K562 (cell line): ENCODE measurements around the gene COL11A2. TPM values are rescaled to one million over a fixed set of nuclear protein-coding genes. Genes with fewer than 3 reads are reported as not detected.

Experiments used
- ATAC-seq: fragments of 200-7000 bp; cut with Tn5 transposase; 3 replicates; pipeline ENCODE4 v1.9.1; 2020; ENCODE audit warnings: moderate library complexity
- BruUV-seq: library from RNA; stranded (reverse); fragments of 400-500 nt; replicated peaks from 2 replicates; lab custom pipeline; 2021; lab: Mats Ljungman, UMichigan
- CTCF ChIA-PET: fragments of 300-600 bp; formaldehyde crosslinking; extraction: SDS; loops from one replicate; lab custom pipeline; 2021; ENCODE audit warnings: low intra/inter-chr PET ratio; lab: Yijun Ruan, JAX
- POLR2A ChIA-PET: fragments of 300-600, 350-650 bp; sonication (Branson Sonifier 250); formaldehyde crosslinking; extraction: SDS; loops from one replicate; lab custom pipeline; 2021; ENCODE audit warnings: antibody characterized with exemption, inconsistent platforms; lab: Yijun Ruan, JAX
- DNase-seq, 4 experiments: peaks; one replicate each; pipeline versions ENCODE4 v3.0.0 to v3.0.0-alpha.2; 2011 to 2018; ENCODE audit warnings: low spot score in 3 of 4, mixed read lengths in 3 of 4; ENCODE audit errors: extremely low read depth in 1 of 4
- FAIRE-seq: peaks from 2 replicates; lab custom pipeline; 2011; peaks lifted over from hg19 to GRCh38; lab: Jason Lieb, UNC
- H2AFZ ChIP-seq: 2 replicates; pipeline ENCODE4 v1.6.0; 2011; ENCODE audit warnings: low read depth, low read length, control low read depth, inconsistent platforms
- H3K27ac ChIP-seq: fragments of 200-600 bp; 3 replicates; pipeline ENCODE4 v1.8.0; 2011; ENCODE audit warnings: low read depth, mild to moderate bottlenecking, control low read depth, inconsistent platforms, low read length, moderate library complexity, mixed read lengths; ENCODE audit errors: extremely low read depth
- H3K27me3 ChIP-seq, 2 experiments: fragments of 300-600 bp in 1 of 2; 2 replicates in 1 of 2; 3 replicates in 1 of 2; pipeline versions ENCODE4 v1.6.0 to v1.8.0; 2011; ENCODE audit warnings: inconsistent platforms in 2 of 2, low read length in 2 of 2, mild to moderate bottlenecking in 1 of 2, mixed read lengths in 1 of 2, moderate library complexity in 1 of 2; ENCODE audit not compliant: control insufficient read depth in 2 of 2, insufficient read depth in 2 of 2
- H3K36me3 ChIP-seq: fragments of 300-600 bp; 3 replicates; pipeline ENCODE4 v1.8.0; 2011; ENCODE audit warnings: mild to moderate bottlenecking, low read length, inconsistent platforms; ENCODE audit not compliant: control insufficient read depth, insufficient read depth
- H3K4me1 ChIP-seq, 2 experiments: fragments of 200-600 bp in 1 of 2; replicated peaks in 1 of 2; 2 replicates in 1 of 2; 3 replicates in 1 of 2; pipeline versions ENCODE4 v1.5.1 to v1.8.0; 2011; ENCODE audit warnings: inconsistent platforms in 2 of 2, low read length in 2 of 2, mild to moderate bottlenecking in 1 of 2, mixed read lengths in 1 of 2, moderate library complexity in 1 of 2; ENCODE audit not compliant: control insufficient read depth in 2 of 2, insufficient read depth in 2 of 2
- H3K4me2 ChIP-seq: 2 replicates; pipeline ENCODE4 v1.6.1; 2011; ENCODE audit warnings: low read length, control low read depth, inconsistent platforms, mixed read lengths; ENCODE audit not compliant: insufficient read depth
- H3K4me3 ChIP-seq: fragments of 200-600 bp; sonication (generic), shearing (Covaris generic); 2 replicates; pipeline ENCODE4 v1.5.1; 2016; ENCODE audit warnings: control low read depth, inconsistent platforms
- H3K79me2 ChIP-seq: fragments of 200-600 bp; 3 replicates; pipeline ENCODE4 v1.8.0; 2011; ENCODE audit warnings: low read length, inconsistent platforms; ENCODE audit not compliant: control insufficient read depth, insufficient read depth
- H3K9ac ChIP-seq, 2 experiments: 2 replicates each; pipeline versions ENCODE4 v1.6.0 to v1.6.1; 2011; ENCODE audit warnings: low read depth in 2 of 2, low read length in 2 of 2, control low read depth in 1 of 2, inconsistent platforms in 1 of 2, mild to moderate bottlenecking in 1 of 2, mixed read lengths in 1 of 2; ENCODE audit not compliant: insufficient read depth in 1 of 2
- H3K9me1 ChIP-seq: one replicate; pipeline ENCODE4 v1.6.0; 2011; ENCODE audit warnings: inconsistent platforms, mild to moderate bottlenecking, low read length, moderate library complexity; ENCODE audit not compliant: control insufficient read depth, insufficient read depth
- H3K9me3 ChIP-seq: replicated peaks from 2 replicates; pipeline ENCODE4 v1.5.1; 2011; ENCODE audit warnings: low read depth, low read length, inconsistent platforms; ENCODE audit not compliant: control insufficient read depth, insufficient read depth
- H4K20me1 ChIP-seq: replicated peaks from 2 replicates; pipeline ENCODE4 v1.6.1; 2011; ENCODE audit warnings: low read length, inconsistent platforms, mixed read lengths; ENCODE audit not compliant: control insufficient read depth, insufficient read depth
- BRF1 ChIP-seq: IDR thresholded peaks from 3 replicates; pipeline ENCODE4 v1.6.1; 2011; ENCODE audit warnings: borderline replicate concordance, mild to moderate bottlenecking; ENCODE audit not compliant: insufficient read length; ENCODE audit errors: extremely low read depth
- CBX8 ChIP-seq: fragments of 200-600 bp; sonication (generic); IDR thresholded peaks from 2 replicates; pipeline ENCODE4 v1.6.1; 2012; ENCODE audit warnings: borderline replicate concordance, mixed run types, low read depth, mild to moderate bottlenecking, moderate library complexity, mixed read lengths, low read length, control low read depth, inconsistent platforms; ENCODE audit not compliant: poor library complexity, severe bottlenecking; ENCODE audit errors: extremely low read depth
- HNRNPL ChIP-seq: fragments of 200-400 bp; formaldehyde crosslinking; IDR thresholded peaks from 2 replicates; pipeline ENCODE4 v1.6.1; 2017; ENCODE audit warnings: low read depth, mild to moderate bottlenecking, low read length
- KDM2B ChIP-seq: fragments of 250-450 bp; sonication (Bioruptor Pico); IDR thresholded peaks from 2 replicates; pipeline ENCODE4 v1.8.0; 2021; ENCODE audit warnings: mild to moderate bottlenecking, moderate library complexity
- NFRKB ChIP-seq: fragments of 450-650 bp; IDR thresholded peaks from 2 replicates; pipeline ENCODE4 v1.6.1; 2016; ENCODE audit warnings: low read depth
- SAFB ChIP-seq: fragments of 200-400 bp; formaldehyde crosslinking; IDR thresholded peaks from 2 replicates; pipeline ENCODE4 v1.6.1; 2017; ENCODE audit warnings: low read depth, low read length, borderline replicate concordance
- TAF15 ChIP-seq: fragments of 200-400 bp; formaldehyde crosslinking; IDR thresholded peaks from 2 replicates; pipeline ENCODE4 v1.6.1; 2017; ENCODE audit warnings: mild to moderate bottlenecking, low read depth, low read length, moderate library complexity
- ZNF134 ChIP-seq: fragments of 250-450 bp; sonication (Bioruptor Pico); conservative IDR thresholded peaks from 2 replicates; pipeline ENCODE4 v1.4.0; 2020
- ZNF764 ChIP-seq: fragments of 250-450 bp; sonication (Bioruptor Pico); IDR thresholded peaks from 2 replicates; pipeline ENCODE4 v1.4.0; 2020; ENCODE audit warnings: low read depth, mild to moderate bottlenecking, moderate library complexity
- WGBS: fragments of 100-300 bp; shearing (Covaris generic); methylation state at CpG from one replicate; pipeline ENCODE4 v1.1.6; 2016; ENCODE audit warnings: low coverage, mixed read lengths; ENCODE audit not compliant: insufficient coverage; ENCODE audit errors: missing lambda C conversion rate; 5-methylcytosine and 5-hydroxymethylcytosine counted together
- in situ Hi-C: fragments of 300-500 bp; cut with MboI; formaldehyde crosslinking; loops from 4 replicates; pipeline ENCODE4 v1.15.0; 2018; ENCODE audit warnings: inconsistent platforms, mixed read lengths
- intact Hi-C: fragments of 100-400 bp; cut with micrococcal nuclease; formaldehyde crosslinking; loops from 2 replicates; pipeline ENCODE4 v1.14.2; 2022
- polyA plus RNA-seq, 8 experiments: library from polyadenylated mRNA; depleted of rRNA in 4 of 8; stranded (reverse) in 5 of 8; unstranded in 3 of 8; fragments of >200 nt; fragmentation: Nextera tagmentation in 2 of 8; fragmentation: Illumina TruSeq in 1 of 8; extraction: Ambion mirVana in 2 of 8; extraction: Trizol in 1 of 8; gene quantifications; 2 replicates each; pipeline versions ENCODE4 v1.2.1 to v1.2.3, GENCODE V29; 2011 to 2014; ENCODE audit warnings: inconsistent platforms in 1 of 8, missing spikeins in 1 of 8
- total RNA-seq, 7 experiments: library from RNA; depleted of rRNA in 6 of 7; stranded (reverse); fragments of >200 nt in 6 of 7; fragmentation: Illumina TruSeq in 2 of 7; extraction: Trizol in 2 of 7; gene quantifications; 2 replicates each; pipeline versions ENCODE4 v1.2.1 to v1.2.3, GENCODE V29; 2011 to 2021; ENCODE audit warnings: low replicate concordance in 1 of 7
- TF ChIP-seq, protein P1 (sequence below): sonication (generic); formaldehyde crosslinking; IDR thresholded peaks from 2 replicates; pipeline ENCODE4 v1.8.0; 2022; ENCODE audit warnings: mild to moderate bottlenecking, missing genetic modification reagents
- TF ChIP-seq, protein P2 (sequence below): IDR thresholded peaks from 2 replicates; pipeline ENCODE4 v1.6.1; 2011; ENCODE audit warnings: borderline replicate concordance, low read depth, mild to moderate bottlenecking, moderate library complexity, low read length; ENCODE audit not compliant: insufficient read depth, poor library complexity, severe bottlenecking
- TF ChIP-seq, protein P3 (sequence below): fragments of 250-450 bp; sonication (Bioruptor Pico); IDR thresholded peaks from 2 replicates; pipeline ENCODE4 v1.9.0; 2021; ENCODE audit warnings: mild to moderate bottlenecking
- TF ChIP-seq, protein P4 (sequence below): sonication (generic); formaldehyde crosslinking; IDR thresholded peaks from 2 replicates; pipeline ENCODE4 v1.9.0; 2022; ENCODE audit warnings: mild to moderate bottlenecking, missing genetic modification reagents

COL11A2 gene
- total and polyA plus RNA-seq, 9 of the 15 experiments (the other 6 are each of a cell fraction or from before 2014, with no cell fraction given): 0.04 to 0.35 (median 0.09) TPM; not detected in 1

DNA sequence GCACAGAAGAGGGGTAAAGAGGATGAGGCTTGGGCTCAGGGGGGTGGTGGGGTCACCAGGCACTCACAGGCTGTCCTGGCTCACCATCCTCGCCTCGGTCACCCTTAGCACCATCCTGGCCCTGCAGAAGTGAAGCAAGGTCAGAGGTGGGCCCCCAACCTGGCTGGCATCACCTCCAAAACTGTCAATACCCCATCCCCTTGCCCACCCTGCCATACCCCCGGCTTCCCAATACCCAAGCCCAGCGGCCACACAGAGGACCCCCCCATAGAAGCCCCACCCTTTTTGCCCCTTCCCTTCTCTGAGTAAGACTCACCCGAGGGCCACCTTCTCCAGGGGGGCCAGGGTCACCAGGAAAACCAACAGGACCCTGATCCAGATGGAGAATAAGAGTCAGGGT, 23.6 kb downstream of the COL11A2 start:
- FAIRE-seq: no peak

DNA sequence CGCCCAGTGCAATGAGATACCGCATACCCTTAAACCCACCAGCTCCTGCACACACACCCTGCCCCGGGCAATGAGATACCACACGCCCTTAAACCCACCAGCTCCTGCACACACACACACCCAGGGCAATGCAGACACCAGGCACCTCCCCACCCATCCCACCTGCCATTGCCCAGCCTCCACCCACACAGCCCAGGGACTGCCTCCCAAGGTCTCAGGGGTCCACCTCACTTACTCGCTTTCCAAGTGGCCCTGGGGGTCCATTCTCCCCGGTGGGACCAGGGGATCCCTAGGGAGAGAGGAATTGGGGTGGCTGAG, 24.0 kb downstream of the COL11A2 start:
- WGBS: 3% methylated on average over 6 of the region's 6 CpGs
- intact Hi-C loops (no loop called here), in situ Hi-C loops (no loop called here)
- no TSS peak for BruUV-seq
- DNase-seq (no peak), FAIRE-seq (no peak), ATAC-seq (no peak)
- peaks cover 5 to 36% of the 10 kb centered on the region in 2 experiments; a peak in 3 of 5 replicates for H3K27me3 ChIP-seq
- H3K4me1 ChIP-seq: peaks cover 0 to 18% of the 10 kb centered on the region in 2 experiments; a peak in 1 of 5 replicates
- H4K20me1 ChIP-seq: peaks cover 4% of the 10 kb centered on the region; the same call in 1 of the 2 replicates
- no peak overlapping the region for H3K4me2 ChIP-seq
- CTCF ChIA-PET: no interaction called here
- no peak overlapping the region for H3K9ac ChIP-seq
- POLR2A ChIA-PET: no interaction called here
- TF ChIP-seq, protein P1, sequence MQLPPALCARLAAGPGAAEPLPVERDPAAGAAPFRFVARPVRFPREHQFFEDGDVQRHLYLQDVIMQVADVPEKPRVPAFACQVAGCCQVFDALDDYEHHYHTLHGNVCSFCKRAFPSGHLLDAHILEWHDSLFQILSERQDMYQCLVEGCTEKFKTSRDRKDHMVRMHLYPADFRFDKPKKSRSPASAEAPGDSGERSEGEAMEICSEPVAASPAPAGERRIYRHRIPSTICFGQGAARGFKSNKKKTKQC: no peak
- TF ChIP-seq ZNF134 (CRISPR knock-in tag): no peak
- TF ChIP-seq ZNF764 (CRISPR knock-in tag): no peak
- TF ChIP-seq SAFB: no peak
- TF ChIP-seq NFRKB: no peak
- TF ChIP-seq, protein P2, sequence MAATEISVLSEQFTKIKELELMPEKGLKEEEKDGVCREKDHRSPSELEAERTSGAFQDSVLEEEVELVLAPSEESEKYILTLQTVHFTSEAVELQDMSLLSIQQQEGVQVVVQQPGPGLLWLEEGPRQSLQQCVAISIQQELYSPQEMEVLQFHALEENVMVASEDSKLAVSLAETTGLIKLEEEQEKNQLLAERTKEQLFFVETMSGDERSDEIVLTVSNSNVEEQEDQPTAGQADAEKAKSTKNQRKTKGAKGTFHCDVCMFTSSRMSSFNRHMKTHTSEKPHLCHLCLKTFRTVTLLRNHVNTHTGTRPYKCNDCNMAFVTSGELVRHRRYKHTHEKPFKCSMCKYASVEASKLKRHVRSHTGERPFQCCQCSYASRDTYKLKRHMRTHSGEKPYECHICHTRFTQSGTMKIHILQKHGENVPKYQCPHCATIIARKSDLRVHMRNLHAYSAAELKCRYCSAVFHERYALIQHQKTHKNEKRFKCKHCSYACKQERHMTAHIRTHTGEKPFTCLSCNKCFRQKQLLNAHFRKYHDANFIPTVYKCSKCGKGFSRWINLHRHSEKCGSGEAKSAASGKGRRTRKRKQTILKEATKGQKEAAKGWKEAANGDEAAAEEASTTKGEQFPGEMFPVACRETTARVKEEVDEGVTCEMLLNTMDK: no peak
- TF ChIP-seq TAF15: no peak
- TF ChIP-seq, protein P3, sequence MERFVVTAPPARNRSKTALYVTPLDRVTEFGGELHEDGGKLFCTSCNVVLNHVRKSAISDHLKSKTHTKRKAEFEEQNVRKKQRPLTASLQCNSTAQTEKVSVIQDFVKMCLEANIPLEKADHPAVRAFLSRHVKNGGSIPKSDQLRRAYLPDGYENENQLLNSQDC (CRISPR knock-in tag): no peak
- no peak for TF ChIP-seq CBX8
- H3K9me1 ChIP-seq: no peaks in the 10 kb centered on the region
- no peaks in the 10 kb centered on the region for H3K9me3 ChIP-seq
- no peaks in the 10 kb centered on the region for H3K79me2 ChIP-seq
- H2AFZ ChIP-seq: no peak overlapping the region
- H3K4me3 ChIP-seq: no peak overlapping the region
- no peaks in the 10 kb centered on the region for H3K36me3 ChIP-seq
- H3K27ac ChIP-seq: no peak overlapping the region

More for the DNA sequence above, 23.6 kb downstream of the COL11A2 start:
- H4K20me1 ChIP-seq: peaks cover 4% of the 10 kb centered on the region; the same call in 1 of the 2 replicates
- ChIA-PET CTCF (no interaction called here), POLR2A (no interaction called here)
- peaks cover 5 to 32% of the 10 kb centered on the region in 2 experiments; a peak in 3 of 5 replicates for H3K27me3 ChIP-seq
- H3K36me3 ChIP-seq: no peaks in the 10 kb centered on the region
- no peak for TF ChIP-seq BRF1
- no peak for TF ChIP-seq HNRNPL
- TF ChIP-seq, protein P4, sequence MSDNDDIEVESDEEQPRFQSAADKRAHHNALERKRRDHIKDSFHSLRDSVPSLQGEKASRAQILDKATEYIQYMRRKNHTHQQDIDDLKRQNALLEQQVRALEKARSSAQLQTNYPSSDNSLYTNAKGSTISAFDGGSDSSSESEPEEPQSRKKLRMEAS: no peak
- TF ChIP-seq KDM2B (CRISPR knock-in tag): no peak
- no peak overlapping the region for H3K4me3 ChIP-seq
- no TSS peak for BruUV-seq
- no peaks in the 10 kb centered on the region for H3K9me3 ChIP-seq
- ATAC-seq (no peak), DNase-seq (no peak)
- WGBS: 4% methylated on average over 3 of the region's 5 CpGs
- no peak overlapping the region for H3K4me2 ChIP-seq
- H2AFZ ChIP-seq: no peak overlapping the region
- H3K27ac ChIP-seq: no peak overlapping the region
- H3K9me1 ChIP-seq: no peaks in the 10 kb centered on the region
- in situ Hi-C loops (no loop called here), intact Hi-C loops (no loop called here)
- no peaks in the 10 kb centered on the region for H3K79me2 ChIP-seq
- no peak overlapping the region for H3K9ac ChIP-seq
- H3K4me1 ChIP-seq: peaks cover 0 to 14% of the 10 kb centered on the region in 2 experiments; a peak in 1 of 5 replicates
